HG03571 (cell line): ENCODE results near the gene PNLDC1.
"Not testable (repeated sequence)": the region's sequence is repeated elsewhere in the genome, so short reads cannot be mapped to it uniquely, and the experiment has no call there.

ENCODE experiments used
- ATAC-seq: cut with Tn5 transposase; IDR thresholded peaks from one replicate; pipeline ENCODE4 v1.9.1; 2021; ENCODE audit not compliant: unreplicated experiment

The PNLDC1 gene

DNA sequence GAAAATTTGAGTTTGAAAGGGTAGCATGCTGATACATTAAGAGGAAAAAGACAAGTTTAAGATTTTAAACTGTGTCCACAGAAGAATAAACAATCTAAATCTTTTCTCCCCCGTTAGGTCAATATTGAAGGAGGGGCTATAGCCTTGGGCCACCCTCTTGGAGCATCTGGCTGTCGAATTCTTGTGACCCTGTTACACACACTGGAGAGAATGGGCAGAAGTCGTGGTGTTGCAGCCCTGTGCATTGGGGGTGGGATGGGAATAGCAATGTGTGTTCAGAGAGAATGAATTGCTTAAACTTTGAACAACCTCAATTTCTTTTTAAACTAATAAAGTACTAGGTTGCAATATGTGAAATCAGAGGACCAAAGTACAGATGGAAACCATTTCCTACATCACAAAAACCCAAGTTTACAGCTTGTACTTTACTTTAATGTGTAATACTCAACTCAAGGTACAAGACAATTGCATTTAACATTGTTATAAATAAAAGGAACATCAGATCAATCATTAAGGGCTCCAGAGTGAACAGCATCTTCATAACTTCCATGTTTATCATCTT is 21.5 kb upstream of the PNLDC1 start:
- ATAC-seq: no peak

DNA sequence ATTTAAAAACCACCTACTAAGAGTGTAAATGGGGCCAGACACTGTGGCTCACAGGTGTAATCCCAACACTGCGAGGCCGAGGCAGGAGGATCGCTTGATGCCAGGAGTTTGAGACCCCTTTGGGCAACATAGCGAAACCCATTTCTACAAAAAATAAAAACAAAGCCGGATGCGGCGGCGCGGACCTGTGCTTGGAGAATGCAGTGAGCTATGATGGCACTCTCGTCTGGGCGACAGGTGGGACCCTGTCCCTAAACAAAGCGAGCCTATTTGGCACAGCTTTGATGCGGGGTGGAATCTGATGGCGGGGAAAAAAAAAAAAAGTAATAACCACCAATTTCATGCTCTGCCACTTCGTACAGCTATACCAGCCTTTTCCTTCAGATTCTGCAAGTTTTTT is 11.8 kb upstream of the PNLDC1 start:
- ATAC-seq: no peak

DNA sequence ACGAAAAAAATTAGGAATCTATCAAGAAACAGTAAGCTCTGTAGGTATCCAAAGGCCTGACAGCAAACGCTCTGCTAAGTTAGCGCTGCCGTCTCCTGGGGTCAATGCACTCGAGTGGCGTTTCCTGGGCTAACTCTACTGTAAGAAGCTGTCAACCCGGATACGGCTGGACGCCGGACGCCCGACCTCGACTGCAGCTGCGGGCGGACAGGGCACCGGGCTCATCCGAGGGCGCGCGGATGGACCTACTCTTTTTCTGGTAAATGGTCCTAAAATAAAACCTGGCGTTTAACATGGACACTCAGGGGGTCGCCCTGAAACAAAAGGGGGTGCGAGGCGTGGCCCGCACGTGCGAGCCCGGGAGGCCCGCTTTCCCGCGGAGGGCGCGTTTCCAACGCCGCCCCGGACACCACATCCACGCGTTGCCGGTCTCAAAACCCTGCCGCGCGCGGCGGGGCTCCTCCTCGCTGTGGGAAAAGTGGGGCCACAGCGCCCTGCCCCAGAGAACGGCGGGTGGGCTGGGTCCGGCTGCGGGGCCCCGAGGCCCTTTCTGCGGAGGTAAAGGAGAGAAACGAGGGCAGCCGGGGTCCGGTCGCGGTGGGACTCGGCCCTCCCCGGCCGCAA is 11.2 kb upstream of the PNLDC1 start:
- ATAC-seq: no peak

DNA sequence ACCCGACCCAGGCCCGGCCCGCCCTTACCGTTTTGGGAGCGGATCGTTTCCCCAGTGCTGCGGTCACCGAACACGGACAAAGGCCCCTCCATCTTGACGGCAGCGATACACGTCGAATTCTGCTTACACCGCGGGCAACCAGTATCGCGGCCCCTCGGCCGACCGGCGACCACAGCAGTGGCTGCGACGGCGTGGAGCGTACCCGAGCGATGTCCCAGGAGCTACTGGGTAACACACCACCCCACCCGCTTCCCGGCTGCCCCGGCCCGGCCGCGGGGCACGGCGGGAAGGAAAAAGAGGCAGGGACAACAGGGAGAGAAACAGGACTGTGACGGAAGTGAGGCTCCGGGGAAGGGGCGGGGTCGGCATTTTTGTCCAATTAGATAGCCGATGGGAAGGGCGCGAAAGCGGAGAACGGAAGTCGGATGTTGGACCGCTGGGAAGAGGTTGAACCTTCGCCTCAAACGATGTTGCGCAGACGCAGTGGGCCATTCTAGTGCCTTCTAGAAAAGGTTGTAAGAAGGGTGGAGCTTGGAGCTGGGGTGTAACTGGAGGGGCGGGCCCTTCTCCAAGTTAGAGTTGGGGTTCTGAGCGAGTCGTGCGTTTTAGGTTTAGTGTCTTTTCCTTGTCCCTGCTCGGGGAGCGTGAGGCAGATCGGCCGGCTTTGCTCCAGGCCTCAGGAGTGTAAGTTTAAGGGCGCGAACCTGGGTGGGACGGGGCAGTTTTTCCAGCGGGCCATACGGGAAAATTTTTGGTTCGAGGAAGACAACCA is 10.5 kb upstream of the PNLDC1 start, which contains the start of gene TCP1:
Gene TCP1, minus strand, starts transcription at position 226 of the 772 bp plus-strand sequence. Its CDS starts 134 bp downstream, at position 92.
- peak; percentile 68 for ATAC-seq

DNA sequence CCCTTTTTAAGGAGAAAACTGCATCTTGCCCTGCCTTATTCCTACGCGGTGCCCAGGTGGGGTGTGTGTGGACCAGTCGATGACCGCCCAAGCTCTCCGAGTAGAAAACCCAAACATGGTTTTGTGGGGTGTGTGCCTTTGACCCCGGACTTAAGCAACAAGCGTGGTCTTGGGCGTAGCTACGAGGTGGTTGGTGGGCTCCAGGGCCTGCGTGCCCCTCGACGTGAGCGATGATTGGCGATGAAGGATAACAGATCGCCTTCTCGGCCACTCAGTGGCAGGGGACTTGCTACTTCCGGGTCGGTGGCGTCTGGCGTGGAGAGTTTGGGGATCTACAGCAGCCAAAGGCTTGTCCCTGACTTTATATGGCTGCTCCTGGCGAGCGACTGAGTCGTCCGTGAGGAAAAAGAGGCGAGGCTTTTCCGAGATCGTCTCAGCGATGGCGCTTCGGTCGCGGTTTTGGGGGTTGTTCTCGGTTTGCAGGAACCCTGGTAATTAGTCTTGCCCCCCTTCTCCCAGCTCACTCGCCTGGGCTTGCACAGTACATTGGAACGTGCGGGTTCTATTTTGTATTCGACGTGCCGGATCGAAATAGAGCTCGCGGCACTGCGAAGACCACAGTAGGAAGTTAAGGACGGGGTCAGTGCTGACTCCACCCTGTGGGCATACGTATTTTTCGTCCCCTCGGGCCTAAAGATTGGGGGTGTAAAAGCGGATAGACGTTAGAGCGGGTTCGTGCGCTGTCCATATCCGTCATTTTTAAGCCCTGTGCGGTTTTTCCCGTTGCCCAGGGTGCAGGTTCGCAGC is 9.7 kb upstream of the PNLDC1 start, which contains the start of gene MRPL18:
Gene MRPL18, plus strand, starts transcription at position 319 of the 807 bp plus-strand sequence. Its CDS starts 121 bp downstream, at position 440.
- ATAC-seq: peak; percentile 81

DNA sequence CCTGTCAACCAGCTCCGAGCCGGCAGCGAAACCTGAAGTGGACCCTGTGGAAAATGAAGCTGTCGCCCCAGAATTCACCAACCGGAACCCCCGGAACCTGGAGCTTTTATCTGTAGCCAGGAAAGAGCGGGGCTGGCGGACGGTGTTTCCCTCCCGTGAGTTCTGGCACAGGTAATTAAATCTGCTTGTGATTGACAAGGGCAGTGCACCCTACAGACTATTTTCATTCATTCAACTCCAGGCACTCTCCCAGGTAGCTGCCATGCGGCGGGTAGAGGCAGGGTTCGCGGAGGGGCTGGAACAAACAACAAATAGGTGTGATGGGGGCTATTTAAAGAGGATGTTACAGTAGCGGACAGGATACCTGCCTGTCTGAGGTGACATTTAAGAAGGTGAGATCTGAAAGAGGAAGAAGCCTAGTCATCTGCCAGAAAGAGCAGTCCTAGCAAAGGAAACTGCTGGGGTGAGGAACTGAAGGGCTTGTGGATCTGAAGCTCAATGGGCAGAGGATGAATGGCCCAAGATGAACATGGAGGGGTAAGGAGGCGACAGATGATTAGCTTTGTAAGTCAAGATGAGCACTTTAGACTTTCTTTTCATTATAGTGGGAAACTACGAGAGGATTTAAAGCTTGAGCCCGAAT is 9.0 kb upstream of the PNLDC1 start:
- no peak for ATAC-seq

DNA sequence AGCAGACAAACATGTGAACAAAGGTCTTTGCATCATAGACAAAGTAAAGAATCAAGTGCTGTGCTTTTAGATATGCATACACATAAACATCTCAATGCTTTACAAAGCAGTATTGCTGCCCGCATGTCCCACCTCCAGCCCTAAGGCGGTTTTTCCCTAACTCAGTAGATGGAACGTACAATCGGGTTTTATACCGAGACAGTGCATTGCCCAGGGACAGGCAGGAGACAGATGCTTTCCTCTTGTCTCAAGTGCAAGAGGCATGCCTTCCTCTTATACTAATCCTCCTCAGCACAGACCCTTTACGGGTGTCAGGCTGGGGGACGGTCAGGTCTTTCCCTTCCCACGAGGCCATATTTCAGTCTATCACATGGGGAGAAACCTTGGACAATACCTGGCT is 5.1 kb upstream of the PNLDC1 start:
- not testable (repeated sequence) for ATAC-seq

DNA sequence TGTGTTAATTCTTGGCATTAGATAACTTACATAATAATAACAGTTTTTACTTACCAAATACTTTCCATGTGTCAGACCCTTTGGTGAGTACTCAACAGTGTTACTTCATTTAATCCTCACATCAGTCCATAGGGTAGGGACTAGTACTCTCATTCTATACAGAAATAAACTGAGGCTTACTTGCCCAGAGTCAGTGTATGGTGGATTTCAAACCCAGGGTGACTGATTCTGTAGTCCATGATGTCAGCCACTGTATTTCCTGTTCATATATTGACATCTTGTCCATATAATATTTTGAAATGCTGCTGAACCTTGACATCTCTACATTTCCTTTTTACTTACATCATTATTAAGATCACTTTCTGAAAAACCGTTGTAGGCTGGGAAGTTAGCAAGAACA is 2.5 kb upstream of the PNLDC1 start:
- no peak for ATAC-seq

DNA sequence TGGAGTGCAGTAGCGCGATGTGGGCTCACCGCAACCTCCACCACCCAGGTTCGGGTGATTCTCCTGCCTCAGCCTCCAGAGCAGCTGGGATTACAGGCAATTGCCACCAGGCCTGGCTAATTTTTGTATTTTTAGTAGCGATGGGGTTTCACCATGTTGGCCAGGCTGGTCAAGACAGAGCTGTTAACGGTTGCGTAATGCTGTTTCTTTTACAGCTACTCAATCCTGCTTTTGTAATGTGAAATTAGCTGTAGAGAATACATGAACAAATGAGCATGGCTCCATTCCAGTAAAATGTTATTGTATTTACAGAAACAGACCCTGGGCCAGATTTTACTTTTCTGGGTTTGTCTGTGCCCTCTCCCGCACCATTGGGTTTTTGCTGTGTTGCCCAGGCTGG is 1.9 kb downstream of the PNLDC1 start:
- ATAC-seq: no peak

DNA sequence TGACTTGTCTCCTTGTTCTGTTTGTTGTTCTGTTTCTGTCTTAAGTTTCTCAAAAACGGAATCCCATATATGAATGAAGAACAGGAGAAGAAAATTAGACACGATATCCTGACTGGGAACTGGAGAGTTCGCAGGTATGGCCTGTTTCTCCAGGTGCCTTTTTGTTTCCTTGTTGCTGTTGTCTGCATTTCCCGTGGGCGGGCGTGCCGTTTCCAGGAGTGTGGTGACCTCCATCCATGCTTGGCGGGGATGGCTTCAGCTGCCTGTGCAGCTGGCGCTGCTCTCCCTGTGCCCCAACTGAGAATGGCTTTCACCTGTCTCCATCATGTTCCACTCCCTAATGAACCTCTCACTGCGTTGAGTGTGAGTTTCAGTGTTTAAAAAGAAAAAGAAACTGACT is 4.4 kb downstream of the PNLDC1 start:
- ATAC-seq: no peak

DNA sequence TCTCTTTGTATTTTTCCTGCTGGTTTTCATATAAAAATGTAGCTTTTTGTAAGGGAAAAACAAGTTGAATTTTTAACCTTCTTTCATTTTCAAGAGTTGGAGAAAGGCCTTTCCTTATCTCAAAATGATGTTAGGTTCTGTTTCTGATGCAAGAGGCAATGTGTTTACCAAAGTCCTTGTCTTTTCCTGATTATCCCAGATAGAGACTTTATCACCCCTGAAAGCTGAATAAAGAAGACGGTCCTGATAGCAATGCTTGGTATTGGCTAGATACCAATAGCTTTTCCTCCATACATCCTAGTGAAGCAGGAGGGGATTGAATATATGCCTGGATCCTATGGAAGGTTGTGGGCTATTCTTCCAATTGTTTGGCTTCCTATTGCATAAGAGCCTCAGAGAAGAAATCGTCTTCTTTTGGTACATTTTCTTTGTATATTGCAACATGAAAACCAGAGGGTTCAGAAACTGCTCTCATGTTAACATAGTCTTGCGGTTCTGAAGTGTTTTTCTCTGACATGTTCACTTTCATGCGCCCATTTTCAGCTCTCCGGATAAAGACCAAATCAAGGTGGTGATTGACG is 5.5 kb downstream of the PNLDC1 start:
- ATAC-seq: no peak

DNA sequence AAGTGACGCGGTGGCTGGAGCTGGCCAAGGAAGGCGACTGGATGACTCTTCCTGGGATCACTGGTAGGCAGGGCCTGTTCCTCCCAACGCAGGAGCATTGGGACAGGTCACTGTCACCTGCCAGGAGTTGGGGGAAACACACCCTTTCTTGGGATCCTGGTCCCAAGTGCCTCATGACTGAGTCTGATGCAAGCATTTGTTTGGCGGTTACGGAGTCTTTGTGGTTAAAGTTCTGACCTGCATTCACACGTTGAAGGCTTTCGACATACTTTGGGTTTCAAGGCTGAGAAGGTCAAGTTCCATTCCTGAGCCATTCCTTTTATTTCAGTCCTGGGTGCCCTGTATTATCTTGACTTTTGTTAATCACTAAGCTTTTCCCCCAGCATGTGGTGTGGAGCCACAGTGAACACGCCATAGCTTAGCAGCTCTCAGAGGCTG is 6.0 kb downstream of the PNLDC1 start:
- no peak for ATAC-seq

DNA sequence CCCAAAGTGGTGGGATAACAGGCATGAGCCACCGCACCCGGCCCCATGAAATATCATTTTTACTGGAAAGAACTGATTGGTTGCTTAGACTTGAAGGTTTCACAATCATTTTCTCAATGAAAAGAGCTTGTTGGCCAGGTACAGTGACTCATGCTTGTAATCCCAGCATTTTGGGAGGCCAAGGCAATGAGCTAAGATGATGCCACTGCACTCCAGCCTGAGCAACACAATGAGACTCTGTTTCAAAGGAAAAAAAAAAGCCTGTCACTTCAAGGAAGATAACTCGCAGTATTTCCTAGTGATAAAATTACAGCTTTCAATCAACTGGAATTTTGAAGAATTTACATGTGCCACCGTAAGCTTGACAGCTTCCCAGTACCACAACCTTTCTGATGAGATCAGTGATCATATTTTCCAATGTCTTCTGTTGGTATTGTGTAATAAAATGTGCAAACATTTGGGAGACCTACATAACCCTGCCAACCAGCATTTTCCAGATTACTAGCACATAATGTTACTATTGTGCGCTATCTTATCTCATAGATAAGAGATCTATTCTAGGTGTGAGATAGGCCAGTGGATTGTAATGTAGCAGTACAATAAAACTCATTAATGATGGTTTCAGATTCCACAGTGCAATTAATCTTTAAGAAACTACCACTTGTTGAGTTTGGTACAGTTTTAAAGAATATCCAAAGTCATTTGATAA is 7.2 kb downstream of the PNLDC1 start:
- no peak for ATAC-seq

DNA sequence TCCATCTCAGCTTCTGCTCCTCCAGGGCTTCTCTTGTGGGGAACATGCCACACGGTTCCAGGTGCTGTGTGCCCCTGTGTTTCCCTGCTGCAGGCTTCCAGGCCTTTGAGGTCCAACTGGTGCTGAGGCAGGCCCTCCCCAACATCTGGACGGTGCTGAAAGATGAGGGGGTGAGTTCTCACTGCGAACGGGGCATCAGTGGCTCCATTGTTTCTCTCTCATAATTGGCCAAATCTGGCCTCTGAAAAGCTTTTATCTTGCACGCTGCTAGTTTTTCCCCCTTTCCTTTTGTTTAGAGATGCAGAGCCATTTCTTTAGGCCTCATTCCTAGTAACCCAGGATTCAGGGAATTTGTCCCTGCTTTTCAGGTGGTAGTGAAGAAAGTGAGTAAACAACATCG is 8.6 kb downstream of the PNLDC1 start:
- ATAC-seq: no peak

DNA sequence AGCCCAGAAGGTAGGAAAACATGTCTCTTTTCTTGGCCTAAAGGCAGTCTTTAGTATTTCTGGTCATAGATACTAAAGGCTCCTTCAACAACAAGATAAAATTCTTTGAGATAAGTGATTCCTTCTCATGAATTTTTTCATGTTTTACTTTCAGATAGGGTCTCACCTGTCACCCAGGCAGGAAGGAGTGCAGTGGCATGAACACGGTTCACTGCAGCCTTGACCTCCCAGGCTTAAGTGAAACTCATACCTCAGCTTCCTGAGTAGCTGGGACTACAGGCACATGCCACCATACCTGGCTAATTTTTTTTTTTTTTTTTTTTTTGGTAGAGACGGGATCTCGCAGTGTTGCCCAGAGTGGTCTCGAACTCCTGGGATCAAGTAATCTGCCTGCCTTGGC is 9.1 kb downstream of the PNLDC1 start:
- ATAC-seq: no peak

DNA sequence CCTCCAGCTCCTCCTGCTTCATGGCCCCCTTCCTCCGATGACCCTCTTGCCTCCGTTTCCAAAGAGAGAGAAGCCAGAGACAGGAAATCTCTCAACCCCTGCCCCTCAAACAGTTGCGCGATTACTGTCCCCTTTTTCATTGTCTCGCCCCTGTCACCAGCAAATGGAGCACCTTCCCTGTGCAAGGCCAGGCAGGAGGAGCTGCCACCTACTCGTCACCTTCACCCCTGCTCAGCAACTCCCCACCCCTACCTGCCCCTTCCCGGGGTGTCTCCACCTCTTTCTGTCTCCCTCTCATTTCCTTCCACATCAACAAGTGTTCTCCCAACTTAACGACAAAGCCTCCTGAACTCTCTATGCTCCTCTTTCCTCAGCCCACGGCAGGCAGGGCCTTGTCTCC is 13.7 kb downstream of the PNLDC1 start:
- ATAC-seq: no peak

DNA sequence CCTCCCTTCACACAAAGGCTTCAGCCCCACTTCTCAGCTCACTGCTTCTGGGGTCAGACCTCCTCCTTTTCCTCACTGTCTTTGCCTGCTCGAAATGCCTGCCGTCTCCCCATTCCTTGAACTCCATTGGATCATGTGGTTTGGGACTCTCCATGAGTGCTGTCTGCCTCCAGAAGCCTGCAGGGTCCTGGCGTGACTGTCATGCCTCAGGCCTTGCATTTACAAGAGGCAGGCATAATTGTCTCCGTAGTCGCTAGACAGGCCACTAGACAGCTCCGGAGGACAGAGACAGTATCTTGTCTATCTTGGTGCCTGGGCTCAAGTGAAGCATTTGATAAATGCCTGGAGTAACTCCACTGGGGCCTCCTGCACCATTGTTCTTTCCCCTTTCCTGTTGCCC is 15.3 kb downstream of the PNLDC1 start:
- ATAC-seq: no peak

DNA sequence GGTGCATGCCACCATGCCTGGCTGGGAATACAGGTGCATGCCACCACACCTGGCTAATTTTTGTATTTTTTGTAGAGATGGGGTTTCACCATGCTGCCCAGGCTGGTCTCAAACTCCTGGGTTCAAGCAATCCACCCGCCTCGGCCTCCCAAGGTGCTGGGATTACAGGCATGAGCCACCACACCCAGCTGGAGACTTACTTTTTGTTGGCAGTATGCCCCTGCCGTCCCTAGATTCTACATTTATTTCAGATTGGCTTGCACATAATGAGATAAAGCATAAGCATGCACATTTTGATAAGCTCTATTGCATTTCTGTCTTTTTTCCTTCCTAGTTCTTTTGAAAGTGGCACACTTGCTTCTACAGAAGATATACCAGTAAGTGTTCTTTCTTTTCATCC is 16.7 kb downstream of the PNLDC1 start:
- not testable (repeated sequence) for ATAC-seq

DNA sequence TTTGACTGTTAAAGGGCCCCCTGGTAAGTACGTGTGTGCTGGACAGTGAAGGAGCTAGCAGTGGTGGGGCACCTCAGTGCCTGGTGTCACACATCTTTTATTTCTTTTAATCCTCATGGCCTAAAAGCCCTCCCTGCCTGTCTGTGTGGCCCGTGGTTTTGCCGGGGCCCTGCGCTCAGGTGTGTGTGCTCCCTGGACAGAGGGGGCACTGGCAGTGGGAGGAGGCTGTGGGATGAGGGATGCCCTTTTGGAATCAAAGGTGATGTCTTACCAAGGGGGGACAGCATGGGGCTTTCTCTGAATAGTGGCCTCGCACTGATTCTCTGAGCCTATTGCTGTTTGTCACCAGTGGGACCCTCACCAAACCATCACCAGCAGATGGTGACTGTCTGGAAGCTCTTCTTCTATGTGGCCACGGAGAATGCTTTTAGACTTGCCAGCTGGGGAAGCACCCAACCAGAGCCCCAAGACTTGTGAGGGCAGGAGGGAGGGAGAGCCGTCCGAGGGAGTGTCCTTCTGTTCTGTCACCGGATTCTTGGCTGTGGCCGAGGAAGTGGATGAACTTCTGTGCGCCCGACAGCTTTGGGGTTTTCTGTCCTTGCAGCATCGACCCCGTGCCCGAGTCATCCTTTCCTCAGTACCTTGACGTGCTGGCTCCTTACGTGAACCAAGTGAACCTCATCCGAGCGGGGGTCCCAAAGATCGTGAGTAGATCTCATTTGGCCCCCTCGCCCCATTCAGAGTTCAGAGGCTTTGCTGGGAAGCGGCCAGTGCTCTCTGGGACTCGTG is 18.1 kb downstream of the PNLDC1 start:
- no peak for ATAC-seq
